CD4-positive, CD25-positive, alpha-beta regulatory T cell (primary cell): ENCODE data around the gene TXLNB. TPM values are rescaled to one million over a fixed set of nuclear protein-coding genes. Genes with fewer than 3 reads are reported as not detected.

Experiments
- ATAC-seq, 2 donors: fragments of 150-1000 bp; cut with Tn5 transposase; one replicate each; pipeline ENCODE4 v1.10.0; 2021; ENCODE audit warnings: low read depth in 2 of 2, moderate number of reproducible peaks in 2 of 2, moderate library complexity in 1 of 2
- DNase-seq, 3 donors: peaks; one replicate each; pipeline versions ENCODE4 v3.0.0 to v3.0.0-alpha.2; 2012 to 2022; ENCODE audit warnings: mixed read lengths in 1 of 3
- H3K27ac ChIP-seq: one replicate; pipeline ENCODE4 v1.7.0; 2013; ENCODE audit warnings: mild to moderate bottlenecking, low read length; ENCODE audit not compliant: insufficient read depth, poor library complexity, severe bottlenecking
- H3K27me3 ChIP-seq: one replicate; pipeline ENCODE4 v1.7.0; 2013; ENCODE audit warnings: low read length; ENCODE audit not compliant: control insufficient read depth, insufficient read depth
- H3K36me3 ChIP-seq: one replicate; pipeline ENCODE4 v1.7.0; 2013; ENCODE audit warnings: mild to moderate bottlenecking, low read length, moderate library complexity; ENCODE audit not compliant: control insufficient read depth, insufficient read depth
- H3K4me1 ChIP-seq: 2 replicates; pipeline ENCODE4 v1.7.0; 2013; ENCODE audit warnings: mild to moderate bottlenecking, low read length; ENCODE audit not compliant: insufficient read depth, control insufficient read depth, poor library complexity, severe bottlenecking
- H3K4me3 ChIP-seq: one replicate; pipeline ENCODE4 v1.7.0; 2013; ENCODE audit warnings: low read depth, mild to moderate bottlenecking, low read length, moderate library complexity
- H3K9me3 ChIP-seq, 2 experiments: 1 replicate in 1 of 2; 2 replicates in 1 of 2; pipeline ENCODE4 v1.7.0; 2013; ENCODE audit warnings: low read length in 2 of 2, mild to moderate bottlenecking in 1 of 2, moderate library complexity in 1 of 2; ENCODE audit not compliant: control insufficient read depth in 2 of 2
- H3K27ac Mint-ChIP-seq, 3 donors: one replicate each; pipeline ENCODE4 v1.8.0; 2020 to 2022; ENCODE audit warnings: mild to moderate bottlenecking in 3 of 3, mixed read lengths in 3 of 3, moderate library complexity in 2 of 3
- H3K27me3 Mint-ChIP-seq: one replicate; pipeline ENCODE4 v1.8.0; 2022; ENCODE audit warnings: mild to moderate bottlenecking, mixed read lengths
- H3K36me3 Mint-ChIP-seq: one replicate; pipeline ENCODE4 v1.8.0; 2020; ENCODE audit warnings: mixed read lengths
- H3K4me1 Mint-ChIP-seq, 4 donors: one replicate each; pipeline ENCODE4 v1.8.0; 2020 to 2022; ENCODE audit warnings: mixed read lengths in 4 of 4, mild to moderate bottlenecking in 1 of 4
- H3K4me3 Mint-ChIP-seq, 4 donors: one replicate each; pipeline ENCODE4 v1.8.0; 2020 to 2022; ENCODE audit warnings: mild to moderate bottlenecking in 4 of 4, mixed read lengths in 4 of 4, moderate library complexity in 3 of 4
- H3K9me3 Mint-ChIP-seq, 7 donors: one replicate each; pipeline ENCODE4 v1.8.0; 2020 to 2022; ENCODE audit warnings: mixed read lengths in 7 of 7, mild to moderate bottlenecking in 3 of 7, moderate library complexity in 2 of 7
- polyA plus RNA-seq, 4 donors: library from polyadenylated mRNA; unstranded; fragments of 300-500 nt; fragmentation: Illumina TruSeq; gene quantifications; one replicate each; pipeline ENCODE4 v1.2.3, GENCODE V29; 2021
- total RNA-seq: library from RNA; stranded (reverse); gene quantifications from one replicate; pipeline ENCODE4 v1.2.3, GENCODE V29; 2022

Gene TXLNB
- total and polyA plus RNA-seq, 5 donors from 2014 or later = 0.16 to 0.47 (median 0.25) TPM

DNA sequence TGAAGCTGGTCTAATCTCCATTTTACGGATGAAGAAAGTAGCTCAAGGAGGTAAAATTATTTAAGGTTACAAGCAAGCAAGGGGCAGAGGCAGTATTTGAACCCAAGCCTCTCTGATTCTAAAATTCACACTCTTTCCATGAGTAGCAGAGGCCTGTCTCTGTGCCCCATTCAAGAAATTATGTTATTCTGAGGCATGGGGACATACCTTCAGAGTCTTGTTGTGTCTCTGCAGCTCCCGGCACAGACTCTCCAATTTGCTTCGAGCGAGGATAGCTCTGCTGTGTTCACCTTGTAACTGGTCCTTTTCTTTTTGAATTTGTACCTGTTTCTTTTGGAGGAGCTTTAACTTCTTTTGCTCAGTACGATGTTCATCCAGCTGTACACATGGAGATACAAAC, 21.5 kb downstream of the TXLNB start:
- H3K27me3 Mint-ChIP-seq = no peaks in the 10 kb centered on the region
- Histone ChIP-seq H3K27me3 (no peaks in the 10 kb centered on the region), H3K9me3 (no peaks in the 10 kb centered on the region), H3K4me1 (no peaks in the 10 kb centered on the region), H3K36me3 (no peaks in the 10 kb centered on the region), H3K4me3 (no peak overlapping the region), H3K27ac (no peak overlapping the region)
- DNase-seq = no peak
- no peak overlapping the region for H3K27ac Mint-ChIP-seq
- H3K36me3 Mint-ChIP-seq = peaks cover 11% of the 10 kb centered on the region
- peaks cover 0 to 2% (median under 1%) of the 10 kb centered on the region in 4 donors for H3K4me1 Mint-ChIP-seq
- H3K9me3 Mint-ChIP-seq = peaks cover 0 to 2% (median 0%) of the 10 kb centered on the region in 7 donors
- no peak for ATAC-seq
- no peak overlapping the region for H3K4me3 Mint-ChIP-seq

GRCh38 chr6:139265512-139266190, 26.1 kb downstream of the TXLNB start:
- Histone ChIP-seq H3K9me3 (no peaks in the 10 kb centered on the region), H3K27ac (no peak overlapping the region), H3K27me3 (no peaks in the 10 kb centered on the region), H3K36me3 (no peaks in the 10 kb centered on the region), H3K4me3 (no peak overlapping the region), H3K4me1 (peaks cover 13% of the 10 kb centered on the region)
- H3K27ac Mint-ChIP-seq = peak overlapping the region in 2 of 3 donors; percentile 23 to 63
- H3K27me3 Mint-ChIP-seq = no peaks in the 10 kb centered on the region
- peaks cover 0 to 2% (median 0%) of the 10 kb centered on the region in 7 donors for H3K9me3 Mint-ChIP-seq
- peaks cover 11 to 17% (median 12%) of the 10 kb centered on the region in 4 donors for H3K4me1 Mint-ChIP-seq
- peaks cover 11% of the 10 kb centered on the region for H3K36me3 Mint-ChIP-seq
- H3K4me3 Mint-ChIP-seq = no peak overlapping the region
- no peak for DNase-seq
- ATAC-seq = no peak

DNA sequence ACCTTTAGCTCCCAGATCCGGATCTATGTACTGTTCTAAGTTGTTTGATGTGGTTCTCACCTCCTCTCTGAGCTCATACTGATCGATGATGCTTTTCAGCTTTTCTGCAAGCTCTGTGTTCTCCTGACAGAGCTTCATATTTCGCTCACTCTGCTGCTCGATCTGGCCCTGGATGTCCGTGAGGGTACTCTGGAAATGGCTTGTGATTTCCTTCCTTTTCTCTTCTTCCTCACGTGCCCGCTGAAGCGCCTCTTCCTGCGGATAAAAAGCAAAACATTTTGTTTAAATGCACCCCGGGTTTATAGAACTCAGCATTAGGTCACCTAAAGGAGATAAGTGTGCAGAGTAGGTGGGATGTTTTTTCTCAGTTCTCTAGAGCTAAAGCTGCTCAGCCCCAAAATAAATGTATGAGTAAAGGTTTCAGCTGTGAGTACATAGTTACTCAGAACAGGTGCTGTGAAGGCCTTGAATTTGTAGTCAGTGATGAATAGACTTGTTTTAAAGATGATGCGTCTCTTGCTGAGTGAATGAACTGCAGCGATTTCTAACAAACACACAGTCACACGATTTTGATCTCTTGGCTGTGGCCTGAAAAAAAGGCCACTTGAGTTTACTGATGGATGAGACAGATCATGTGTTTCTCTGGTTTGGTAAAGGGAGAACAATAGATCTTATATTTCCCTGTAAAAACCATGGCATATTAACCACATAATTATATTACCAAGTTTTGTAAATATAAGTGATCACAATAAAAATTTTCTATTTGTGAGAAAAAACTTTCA, 29.1 kb downstream of the TXLNB start:
- no peaks in the 10 kb centered on the region for H3K36me3 ChIP-seq
- H3K4me1 Mint-ChIP-seq = peaks cover 17 to 34% (median 24%) of the 10 kb centered on the region in 4 donors
- H3K27ac Mint-ChIP-seq = peak overlapping the region; percentile 80 to 88 (median 82)
- H3K4me3 ChIP-seq = peak overlapping the region; percentile 67
- peaks cover 0 to 2% (median 0%) of the 10 kb centered on the region in 7 donors for H3K9me3 Mint-ChIP-seq
- H3K4me1 ChIP-seq = peaks cover 20% of the 10 kb centered on the region
- H3K9me3 ChIP-seq = no peaks in the 10 kb centered on the region
- peak overlapping the region; percentile 49 for H3K27ac ChIP-seq
- peak in 2 of 3 donors; percentile 36 to 64 for DNase-seq
- no peaks in the 10 kb centered on the region for H3K27me3 ChIP-seq
- H3K27me3 Mint-ChIP-seq = no peaks in the 10 kb centered on the region
- peaks cover 10% of the 10 kb centered on the region for H3K36me3 Mint-ChIP-seq
- peak; percentile 75 to 76 for ATAC-seq
- peak overlapping the region; percentile 47 to 81 (median 61) for H3K4me3 Mint-ChIP-seq

DNA sequence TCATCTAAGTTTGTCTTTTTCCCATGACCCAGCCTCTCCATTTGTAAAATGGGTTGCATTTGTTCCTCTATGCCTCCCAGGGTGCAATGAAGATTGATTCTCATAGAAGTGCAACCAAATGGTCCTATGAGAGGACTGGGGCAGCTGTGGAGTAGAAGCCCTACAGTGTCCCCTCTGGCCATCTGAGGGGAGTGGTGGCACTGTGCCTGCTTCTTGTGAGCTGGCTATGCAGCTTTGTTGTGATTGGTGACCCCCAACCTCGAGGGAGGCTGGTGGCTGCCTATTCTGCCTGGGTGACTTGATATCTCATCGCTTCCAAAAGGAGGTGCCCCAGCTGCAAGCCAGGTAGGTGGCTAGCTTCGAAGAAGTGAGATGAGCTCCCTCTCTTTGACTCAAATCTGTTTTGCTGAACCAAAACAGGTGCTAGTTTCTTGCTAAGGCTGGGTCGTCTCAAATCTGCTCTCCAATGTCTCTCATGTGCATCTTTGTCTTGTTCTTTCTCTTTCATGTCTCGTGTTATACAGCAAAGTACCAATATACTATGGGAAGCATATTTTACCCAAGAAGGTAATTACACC, 33.9 kb downstream of the TXLNB start:
- no peaks in the 10 kb centered on the region for H3K27me3 ChIP-seq
- peaks cover 30% of the 10 kb centered on the region for H3K4me1 ChIP-seq
- H3K27ac ChIP-seq = peak overlapping the region; percentile 59
- H3K9me3 Mint-ChIP-seq = no peaks in the 10 kb centered on the region
- DNase-seq = peak in 1 of 3 donors; percentile 61
- H3K36me3 ChIP-seq = no peaks in the 10 kb centered on the region
- no peak overlapping the region for H3K4me3 ChIP-seq
- H3K4me1 Mint-ChIP-seq = peaks cover 27 to 50% (median 36%) of the 10 kb centered on the region in 4 donors
- peak in 1 of 2 donors; percentile 19 for ATAC-seq
- peak overlapping the region; percentile 70 to 98 (median 76) for H3K27ac Mint-ChIP-seq
- H3K36me3 Mint-ChIP-seq = peaks cover 5% of the 10 kb centered on the region
- no peaks in the 10 kb centered on the region for H3K27me3 Mint-ChIP-seq
- H3K9me3 ChIP-seq = no peaks in the 10 kb centered on the region
- H3K4me3 Mint-ChIP-seq = peak overlapping the region in 3 of 4 donors; percentile 5 to 51 (median 21)

DNA sequence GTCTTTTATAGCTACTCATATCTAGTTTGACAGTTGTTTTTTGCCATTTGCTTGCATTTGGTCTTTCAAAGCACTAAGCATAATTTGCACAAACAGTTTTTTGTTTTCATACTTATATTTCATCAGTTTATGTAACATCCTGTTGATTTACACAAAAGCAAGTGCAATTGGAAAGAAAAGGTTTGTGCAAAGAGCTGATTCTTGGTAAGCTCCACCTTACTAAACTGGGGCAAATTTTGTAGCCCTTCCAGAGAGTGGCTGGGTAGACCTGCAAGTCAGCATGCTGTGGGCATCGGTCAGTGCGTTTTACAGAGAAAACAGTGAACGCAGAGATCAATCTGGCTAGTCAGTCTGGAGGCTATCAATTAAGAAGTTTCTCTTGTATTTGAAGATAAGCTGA, 34.5 kb downstream of the TXLNB start:
- Mint-ChIP-seq H3K27ac (peak overlapping the region; percentile 76 to 98 (median 90)), H3K4me3 (peak overlapping the region; percentile 24 to 64 (median 56))
- peak; percentile 52 to 68 for ATAC-seq

DNA sequence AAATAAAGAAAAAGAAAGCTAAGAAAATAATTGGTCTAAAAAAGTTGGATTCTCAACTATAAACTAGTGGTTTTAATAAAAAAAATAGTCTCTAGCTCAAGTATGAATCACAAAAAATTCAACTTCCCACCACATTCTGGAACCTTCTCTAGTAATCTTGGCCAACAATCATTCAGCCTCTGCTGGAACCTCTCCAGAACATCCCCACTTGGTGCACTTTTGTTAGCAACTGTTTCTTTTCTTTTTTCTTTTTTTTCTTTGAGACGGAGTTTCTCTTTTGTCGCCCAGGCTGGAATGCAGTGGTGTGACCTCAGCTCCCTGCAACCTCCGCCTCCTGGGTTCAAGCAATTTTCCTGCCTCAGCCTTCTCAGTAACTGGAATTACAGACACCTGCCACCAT, 35.7 kb downstream of the TXLNB start:
- H3K9me3 Mint-ChIP-seq = no peaks in the 10 kb centered on the region
- no peak for ATAC-seq
- H3K4me1 Mint-ChIP-seq = peaks cover 24 to 54% (median 39%) of the 10 kb centered on the region in 4 donors

More for the DNA sequence above, 34.5 kb downstream of the TXLNB start:
- H3K36me3 ChIP-seq = no peaks in the 10 kb centered on the region
- DNase-seq = peak in 2 of 3 donors; percentile 33 to 82
- H3K27me3 Mint-ChIP-seq = no peaks in the 10 kb centered on the region
- H3K4me3 ChIP-seq = peak overlapping the region; percentile 20
- peaks cover 5% of the 10 kb centered on the region for H3K36me3 Mint-ChIP-seq
- no peaks in the 10 kb centered on the region for H3K9me3 Mint-ChIP-seq
- H3K4me1 Mint-ChIP-seq = peaks cover 21 to 45% (median 31%) of the 10 kb centered on the region in 4 donors
- no peaks in the 10 kb centered on the region for H3K27me3 ChIP-seq
- peaks cover 24% of the 10 kb centered on the region for H3K4me1 ChIP-seq
- H3K27ac ChIP-seq = peak overlapping the region; percentile 59
- no peaks in the 10 kb centered on the region for H3K9me3 ChIP-seq

GRCh38 chr6:139254196-139254595, 37.6 kb downstream of the TXLNB start:
- Mint-ChIP-seq H3K4me3 (no peak overlapping the region), H3K27ac (peak overlapping the region in 1 of 3 donors; percentile 29), H3K36me3 (no peaks in the 10 kb centered on the region), H3K4me1 (peaks cover 39 to 71% (median 51%) of the 10 kb centered on the region in 4 donors), H3K27me3 (no peaks in the 10 kb centered on the region), H3K9me3 (no peaks in the 10 kb centered on the region)
- H3K4me3 ChIP-seq = no peak overlapping the region
- DNase-seq = no peak
- ATAC-seq = no peak
- no peaks in the 10 kb centered on the region for H3K36me3 ChIP-seq
- H3K9me3 ChIP-seq = no peaks in the 10 kb centered on the region
- H3K27me3 ChIP-seq = no peaks in the 10 kb centered on the region
- H3K4me1 ChIP-seq = peaks cover 46% of the 10 kb centered on the region
- no peak overlapping the region for H3K27ac ChIP-seq

More for the DNA sequence above, 35.7 kb downstream of the TXLNB start:
- H3K27ac ChIP-seq = no peak overlapping the region
- Mint-ChIP-seq H3K36me3 (peaks cover 5% of the 10 kb centered on the region), H3K27me3 (no peaks in the 10 kb centered on the region), H3K27ac (peak overlapping the region; percentile 76 to 98 (median 90)), H3K4me3 (no peak overlapping the region)
- H3K4me1 ChIP-seq = peaks cover 31% of the 10 kb centered on the region
- no peaks in the 10 kb centered on the region for H3K27me3 ChIP-seq
- H3K4me3 ChIP-seq = no peak overlapping the region
- DNase-seq = no peak
- H3K36me3 ChIP-seq = no peaks in the 10 kb centered on the region
- H3K9me3 ChIP-seq = no peaks in the 10 kb centered on the region
